ENCODE measurements around the gene EPN2. TPM values are rescaled to one million over a fixed set of nuclear protein-coding genes. Genes with fewer than 3 reads are reported as not detected.

EPN2 gene
- total RNA-seq, 4 donors from 2014 or later = 26.5 to 49.2 (median 38.9) TPM

GRCh38 chr17:19341641-19342610 lies 104.8 kb downstream of the EPN2 start:
- no peak overlapping the region for H3K4me3 ChIP-seq
- intact Hi-C loops (cut with DNase I) = no loop called here
- no peak for TF ChIP-seq POLR2A (IDR thresholded peaks at IDR 0.05; ENCODE audit: low read depth)
- no peak for TF ChIP-seq EP300 (IDR thresholded peaks at IDR 0.05)
- TF ChIP-seq, protein P1, sequence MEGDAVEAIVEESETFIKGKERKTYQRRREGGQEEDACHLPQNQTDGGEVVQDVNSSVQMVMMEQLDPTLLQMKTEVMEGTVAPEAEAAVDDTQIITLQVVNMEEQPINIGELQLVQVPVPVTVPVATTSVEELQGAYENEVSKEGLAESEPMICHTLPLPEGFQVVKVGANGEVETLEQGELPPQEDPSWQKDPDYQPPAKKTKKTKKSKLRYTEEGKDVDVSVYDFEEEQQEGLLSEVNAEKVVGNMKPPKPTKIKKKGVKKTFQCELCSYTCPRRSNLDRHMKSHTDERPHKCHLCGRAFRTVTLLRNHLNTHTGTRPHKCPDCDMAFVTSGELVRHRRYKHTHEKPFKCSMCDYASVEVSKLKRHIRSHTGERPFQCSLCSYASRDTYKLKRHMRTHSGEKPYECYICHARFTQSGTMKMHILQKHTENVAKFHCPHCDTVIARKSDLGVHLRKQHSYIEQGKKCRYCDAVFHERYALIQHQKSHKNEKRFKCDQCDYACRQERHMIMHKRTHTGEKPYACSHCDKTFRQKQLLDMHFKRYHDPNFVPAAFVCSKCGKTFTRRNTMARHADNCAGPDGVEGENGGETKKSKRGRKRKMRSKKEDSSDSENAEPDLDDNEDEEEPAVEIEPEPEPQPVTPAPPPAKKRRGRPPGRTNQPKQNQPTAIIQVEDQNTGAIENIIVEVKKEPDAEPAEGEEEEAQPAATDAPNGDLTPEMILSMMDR (IDR thresholded peaks at IDR 0.05) = no peak
- no peak for TF ChIP-seq POLR2AphosphoS5 (IDR thresholded peaks at IDR 0.05)
- H3K27ac ChIP-seq (replicated peaks in 1 of 4) = no peak overlapping the region
- no peaks in the 10 kb centered on the region for H3K9me3 ChIP-seq
- H3K36me3 ChIP-seq = no peaks in the 10 kb centered on the region
- WGBS = 76% methylated on average over 20 of the region's 20 CpGs
- DNase-seq (ENCODE audit: extremely low spot score) = no peak
- H3K27me3 ChIP-seq = no peaks in the 10 kb centered on the region
- peaks cover 39 to 58% (median 46%) of the 10 kb centered on the region in 4 donors for H3K4me1 ChIP-seq

DNA sequence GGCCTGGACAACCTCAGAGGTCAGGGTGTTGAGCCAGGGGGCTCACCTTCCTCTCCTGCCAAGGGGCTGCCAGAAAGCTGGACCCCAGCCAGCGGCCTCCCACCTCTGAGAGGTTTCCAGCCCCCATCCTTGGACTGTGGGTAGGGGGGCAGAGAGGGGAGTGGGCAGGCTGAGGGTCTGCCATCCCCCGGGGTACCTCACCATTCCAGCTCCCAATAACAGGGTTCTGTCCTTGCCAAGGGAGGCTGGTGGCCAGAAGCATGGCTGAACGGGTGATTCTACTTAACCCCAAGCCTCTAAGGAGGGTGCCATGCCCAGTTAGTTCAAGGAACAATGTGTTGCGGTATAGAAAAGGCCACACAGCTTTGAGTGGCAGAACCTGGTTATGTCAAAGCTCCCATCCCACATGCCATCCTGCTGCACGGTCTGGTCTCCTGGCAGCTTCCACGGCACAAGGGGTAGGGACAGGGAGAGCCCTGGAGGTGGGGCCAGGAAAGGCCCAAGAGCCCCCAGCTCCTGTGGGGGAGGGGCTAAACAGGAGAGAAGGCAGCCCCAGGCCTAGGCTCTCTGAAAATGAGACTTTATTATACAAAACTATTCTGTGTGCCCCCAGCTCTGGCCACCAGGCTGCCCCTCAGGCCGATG lies 105.6 kb downstream of the EPN2 start:
- DNase-seq (ENCODE audit: extremely low spot score) = no peak
- H3K4me3 ChIP-seq = no peak overlapping the region

DNA sequence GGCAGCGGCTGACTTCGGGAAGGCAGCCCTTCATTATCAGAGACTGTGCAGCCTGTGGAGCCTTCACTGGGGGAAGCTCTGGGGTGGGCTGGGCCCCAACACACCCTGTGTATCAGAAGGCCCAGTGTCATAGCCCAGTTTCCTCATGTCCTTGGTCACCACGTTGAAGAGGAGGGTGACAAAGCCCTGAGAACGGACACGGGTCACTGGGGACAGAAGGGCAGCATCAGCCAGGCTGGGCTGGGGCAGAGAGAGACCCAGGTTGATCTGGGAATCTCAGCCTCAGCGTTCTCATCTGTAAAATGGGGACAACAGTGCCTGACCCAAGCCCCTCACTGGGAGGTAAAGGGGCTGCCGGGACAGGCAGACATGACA lies 106.1 kb downstream of the EPN2 start:
- 90% methylated on average over 7 of the region's 7 CpGs for WGBS
- Histone ChIP-seq H3K9me3 (no peaks in the 10 kb centered on the region), H3K27me3 (no peaks in the 10 kb centered on the region), H3K4me3 (no peak overlapping the region), H3K4me1 (peaks cover 39 to 54% (median 46%) of the 10 kb centered on the region in 4 donors), H3K36me3 (no peaks in the 10 kb centered on the region), H3K27ac (replicated peaks in 1 of 4) (no peak overlapping the region)
- TF ChIP-seq, protein P1 (IDR thresholded peaks at IDR 0.05) = no peak
- intact Hi-C loops (cut with DNase I) = no loop called here
- DNase-seq (ENCODE audit: extremely low spot score) = no peak

More for the DNA sequence above, 105.6 kb downstream of the EPN2 start:
- peaks cover 41 to 58% (median 47%) of the 10 kb centered on the region in 4 donors for H3K4me1 ChIP-seq
- H3K9me3 ChIP-seq = no peaks in the 10 kb centered on the region
- intact Hi-C loops (cut with DNase I) = no loop called here
- WGBS = 66% methylated on average over 6 of the region's 7 CpGs
- no peak overlapping the region for H3K27ac ChIP-seq (replicated peaks in 1 of 4)
- no peak for TF ChIP-seq POLR2AphosphoS5 (IDR thresholded peaks at IDR 0.05)
- TF ChIP-seq POLR2A (IDR thresholded peaks at IDR 0.05; ENCODE audit: low read depth) = no peak
- TF ChIP-seq, protein P1 (IDR thresholded peaks at IDR 0.05) = no peak
- TF ChIP-seq EP300 (IDR thresholded peaks at IDR 0.05) = no peak
- no peaks in the 10 kb centered on the region for H3K36me3 ChIP-seq
- no peaks in the 10 kb centered on the region for H3K27me3 ChIP-seq

DNA sequence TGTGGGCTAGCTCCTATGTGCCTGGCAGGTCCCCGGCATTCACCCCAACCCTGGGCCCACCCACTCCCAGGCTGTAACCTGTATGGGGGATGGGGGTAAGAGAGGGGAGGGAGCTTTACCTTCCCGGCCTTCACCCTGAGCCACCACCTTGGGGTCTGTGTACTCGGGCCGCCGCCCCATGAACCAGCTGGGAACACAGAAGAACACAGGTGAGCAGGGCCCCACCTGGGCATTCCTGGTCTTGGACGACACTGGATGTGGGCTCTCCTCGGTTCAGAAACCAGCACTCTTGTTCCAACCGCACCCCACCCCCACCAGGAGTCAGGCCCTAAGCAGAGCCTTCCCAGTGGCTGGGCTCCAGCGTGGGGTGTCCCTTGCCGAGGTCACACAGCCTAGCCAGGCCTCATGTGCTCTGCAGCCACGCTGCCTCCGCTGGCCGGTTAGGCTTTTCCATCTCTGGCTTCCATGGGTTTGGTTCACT lies 106.5 kb downstream of the EPN2 start:
- no peak overlapping the region for H3K27ac ChIP-seq (replicated peaks in 1 of 4)
- H3K4me1 ChIP-seq = peaks cover 39 to 53% (median 46%) of the 10 kb centered on the region in 4 donors
- intact Hi-C loops (cut with DNase I) = no loop called here

More for the DNA sequence above, 106.5 kb downstream of the EPN2 start:
- Histone ChIP-seq H3K27me3 (no peaks in the 10 kb centered on the region), H3K9me3 (no peaks in the 10 kb centered on the region), H3K4me3 (no peak overlapping the region), H3K36me3 (no peaks in the 10 kb centered on the region)
- no peak for DNase-seq (ENCODE audit: extremely low spot score)
- TF ChIP-seq POLR2A (IDR thresholded peaks at IDR 0.05; ENCODE audit: low read depth) (no peak), EP300 (IDR thresholded peaks at IDR 0.05) (no peak), POLR2AphosphoS5 (IDR thresholded peaks at IDR 0.05) (no peak)
- TF ChIP-seq, protein P1 (IDR thresholded peaks at IDR 0.05) = no peak
- 83% methylated on average over 1 of the region's 13 CpGs for WGBS

Data from esophagus muscularis mucosa (tissue), 4 donors.